SK-N-SH treated with all-trans-retinoic acid at 6 μM for 48 hours (cell line): ENCODE data around the gene NFS1.
"Not testable (repeated sequence)": the region's sequence is repeated elsewhere in the genome, so short reads cannot be mapped to it uniquely, and the experiment has no call there.

Source experiments
- ATAC-seq: fragments of 200-7000 bp; cut with Tn5 transposase; 3 replicates; pipeline ENCODE4 v1.9.1; 2020; ENCODE audit warnings: mild to moderate bottlenecking, moderate library complexity
- ARNTL ChIP-seq: fragments of 450-650 bp; formaldehyde crosslinking; IDR thresholded peaks from 2 replicates; pipeline ENCODE4 v1.5.0; 2020; ENCODE audit warnings: low read depth, mild to moderate bottlenecking, moderate library complexity, borderline replicate concordance
- CSDC2 ChIP-seq: fragments of 250-450 bp; sonication (Bioruptor Pico); IDR thresholded peaks from 2 replicates; pipeline ENCODE4 v1.5.0; 2020; ENCODE audit warnings: mild to moderate bottlenecking, moderate library complexity
- ESRRG ChIP-seq: fragments of 250-450 bp; sonication (Bioruptor Pico); IDR thresholded peaks from 2 replicates; pipeline ENCODE4 v1.6.1; 2021; ENCODE audit warnings: mild to moderate bottlenecking
- GLIS3 ChIP-seq: fragments of 250-450 bp; sonication (Bioruptor Pico); IDR thresholded peaks from 2 replicates; pipeline ENCODE4 v1.5.0; 2020; ENCODE audit warnings: mild to moderate bottlenecking, moderate library complexity
- ISL1 ChIP-seq: fragments of 250-450 bp; sonication (Bioruptor Pico); IDR thresholded peaks from 2 replicates; pipeline ENCODE4 v2.1.2; 2022; ENCODE audit warnings: mild to moderate bottlenecking, moderate library complexity
- OSR1 ChIP-seq: fragments of 250-450 bp; sonication (Bioruptor Pico); IDR thresholded peaks from 2 replicates; pipeline ENCODE4 v1.8.0; 2022; ENCODE audit warnings: moderate library complexity, mild to moderate bottlenecking, inconsistent platforms
- PPARA ChIP-seq: fragments of 250-450 bp; sonication (Bioruptor Pico); IDR thresholded peaks from 2 replicates; pipeline ENCODE4 v1.5.0; 2020; ENCODE audit warnings: mild to moderate bottlenecking, borderline replicate concordance
- SNAI2 ChIP-seq: fragments of 250-450 bp; sonication (Bioruptor Pico); IDR thresholded peaks from 2 replicates; pipeline ENCODE4 v1.5.0; 2020; ENCODE audit warnings: mild to moderate bottlenecking, moderate library complexity
- TCF4 ChIP-seq: fragments of 250-450 bp; sonication (Bioruptor Pico); IDR thresholded peaks from 2 replicates; pipeline ENCODE4 v1.8.0; 2021; ENCODE audit warnings: mild to moderate bottlenecking, moderate library complexity, borderline replicate concordance
- TOX ChIP-seq: fragments of 250-450 bp; sonication (Bioruptor Pico); IDR thresholded peaks from 2 replicates; pipeline ENCODE4 v1.8.0; 2021; ENCODE audit warnings: mild to moderate bottlenecking, moderate library complexity, borderline replicate concordance
- ZC3H10 ChIP-seq: fragments of 250-450 bp; sonication (Bioruptor Pico); IDR thresholded peaks from 2 replicates; pipeline ENCODE4 v1.5.1; 2021; ENCODE audit warnings: mild to moderate bottlenecking, moderate library complexity
- ZFP3 ChIP-seq: fragments of 250-450 bp; sonication (Bioruptor Pico); IDR thresholded peaks from 2 replicates; pipeline ENCODE4 v1.5.0; 2020; ENCODE audit warnings: mild to moderate bottlenecking, moderate library complexity
- ZNF565 ChIP-seq: fragments of 450-650 bp; formaldehyde crosslinking; conservative IDR thresholded peaks from 2 replicates; pipeline ENCODE4 v1.5.0; 2020; ENCODE audit warnings: low read depth, mild to moderate bottlenecking, moderate library complexity
- ZNF70 ChIP-seq: fragments of 450-650 bp; formaldehyde crosslinking; IDR thresholded peaks from 2 replicates; pipeline ENCODE4 v1.5.0; 2020; ENCODE audit warnings: mild to moderate bottlenecking, moderate library complexity
- ZNF8 ChIP-seq: fragments of 450-650 bp; formaldehyde crosslinking; IDR thresholded peaks from 2 replicates; pipeline ENCODE4 v1.5.0; 2020; ENCODE audit warnings: mild to moderate bottlenecking, moderate library complexity
- TF ChIP-seq, protein P1 (sequence below): fragments of 250-450 bp; sonication (Bioruptor Pico); IDR thresholded peaks from 2 replicates; pipeline ENCODE4 v1.5.1; 2021; ENCODE audit warnings: mild to moderate bottlenecking, moderate library complexity
- TF ChIP-seq, protein P2 (sequence below): fragments of 250-450 bp; sonication (Bioruptor Pico); IDR thresholded peaks from 2 replicates; pipeline ENCODE4 v1.8.0; 2021; ENCODE audit warnings: low read depth, mild to moderate bottlenecking, moderate library complexity, borderline replicate concordance
- TF ChIP-seq, protein P3 (sequence below): fragments of 250-450 bp; sonication (Bioruptor Pico); IDR thresholded peaks from 2 replicates; pipeline ENCODE4 v1.5.0; 2020; ENCODE audit warnings: mild to moderate bottlenecking, moderate library complexity
- TF ChIP-seq, protein P4 (sequence below): fragments of 250-450 bp; sonication (Bioruptor Pico); IDR thresholded peaks from 2 replicates; pipeline ENCODE4 v1.8.0; 2020; ENCODE audit warnings: mild to moderate bottlenecking, moderate library complexity, borderline replicate concordance

Gene NFS1

DNA sequence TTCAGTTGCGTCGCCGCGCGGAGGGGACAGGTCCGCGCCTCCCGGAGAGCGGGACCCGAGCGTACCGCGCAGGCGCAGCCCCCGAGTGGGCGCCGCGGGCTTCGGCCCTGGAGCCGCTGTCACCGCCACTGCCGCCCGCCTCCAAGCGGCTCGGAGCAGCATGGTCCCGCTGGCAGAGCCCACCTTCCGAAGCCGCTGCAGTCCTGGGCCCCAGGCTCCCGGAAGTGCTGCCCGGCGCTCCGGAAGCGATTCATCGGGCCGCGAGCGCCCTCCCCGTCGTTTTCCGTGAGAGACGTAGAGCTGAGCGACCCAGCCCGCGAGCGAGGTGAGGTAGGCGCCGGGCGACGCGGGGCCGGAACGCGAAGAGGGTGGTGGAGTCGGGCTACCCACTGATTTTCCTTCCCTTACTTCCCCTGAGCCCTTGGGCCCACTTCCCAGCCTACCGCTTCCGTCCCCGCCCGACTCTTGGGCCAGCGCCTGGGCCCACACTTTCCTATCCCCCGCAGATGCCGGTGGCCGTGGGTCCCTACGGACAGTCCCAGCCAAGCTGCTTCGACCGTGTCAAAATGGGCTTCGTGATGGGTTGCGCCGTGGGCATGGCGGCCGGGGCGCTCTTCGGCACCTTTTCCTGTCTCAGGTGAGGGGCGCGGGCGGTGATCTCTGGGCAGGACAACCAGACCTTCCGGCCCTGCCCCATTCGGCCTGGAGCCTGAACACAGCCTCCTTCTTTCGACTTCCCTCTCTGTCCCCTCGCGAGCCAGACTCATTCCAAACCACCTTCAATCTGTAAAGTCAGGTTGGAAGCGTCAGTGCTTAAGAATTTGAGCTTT is at the start of gene NFS1, which contains the start of gene ROMO1:
NFS1 (minus strand) TSS at position 226 of the 830 bp plus-strand sequence; CDS start at position 162, 64 bp downstream.
ROMO1 (plus strand) TSS at position 279 of the 830 bp plus-strand sequence; CDS start at position 507, 228 bp downstream.
- TF ChIP-seq, protein P1, sequence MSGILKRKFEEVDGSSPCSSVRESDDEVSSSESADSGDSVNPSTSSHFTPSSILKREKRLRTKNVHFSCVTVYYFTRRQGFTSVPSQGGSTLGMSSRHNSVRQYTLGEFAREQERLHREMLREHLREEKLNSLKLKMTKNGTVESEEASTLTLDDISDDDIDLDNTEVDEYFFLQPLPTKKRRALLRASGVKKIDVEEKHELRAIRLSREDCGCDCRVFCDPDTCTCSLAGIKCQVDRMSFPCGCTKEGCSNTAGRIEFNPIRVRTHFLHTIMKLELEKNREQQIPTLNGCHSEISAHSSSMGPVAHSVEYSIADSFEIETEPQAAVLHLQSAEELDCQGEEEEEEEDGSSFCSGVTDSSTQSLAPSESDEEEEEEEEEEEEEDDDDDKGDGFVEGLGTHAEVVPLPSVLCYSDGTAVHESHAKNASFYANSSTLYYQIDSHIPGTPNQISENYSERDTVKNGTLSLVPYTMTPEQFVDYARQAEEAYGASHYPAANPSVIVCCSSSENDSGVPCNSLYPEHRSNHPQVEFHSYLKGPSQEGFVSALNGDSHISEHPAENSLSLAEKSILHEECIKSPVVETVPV: no peak
- no peak for TF ChIP-seq TCF4 (CRISPR knock-in tag)
- no peak for TF ChIP-seq ZNF8 (CRISPR knock-in tag)
- no peak for TF ChIP-seq SNAI2 (CRISPR knock-in tag)
- no peak for TF ChIP-seq CSDC2
- no peak for TF ChIP-seq OSR1
- no peak for TF ChIP-seq ESRRG (CRISPR knock-in tag)
- TF ChIP-seq ARNTL (CRISPR knock-in tag): no peak
- no peak for TF ChIP-seq ZC3H10 (CRISPR knock-in tag)
- TF ChIP-seq, protein P2, sequence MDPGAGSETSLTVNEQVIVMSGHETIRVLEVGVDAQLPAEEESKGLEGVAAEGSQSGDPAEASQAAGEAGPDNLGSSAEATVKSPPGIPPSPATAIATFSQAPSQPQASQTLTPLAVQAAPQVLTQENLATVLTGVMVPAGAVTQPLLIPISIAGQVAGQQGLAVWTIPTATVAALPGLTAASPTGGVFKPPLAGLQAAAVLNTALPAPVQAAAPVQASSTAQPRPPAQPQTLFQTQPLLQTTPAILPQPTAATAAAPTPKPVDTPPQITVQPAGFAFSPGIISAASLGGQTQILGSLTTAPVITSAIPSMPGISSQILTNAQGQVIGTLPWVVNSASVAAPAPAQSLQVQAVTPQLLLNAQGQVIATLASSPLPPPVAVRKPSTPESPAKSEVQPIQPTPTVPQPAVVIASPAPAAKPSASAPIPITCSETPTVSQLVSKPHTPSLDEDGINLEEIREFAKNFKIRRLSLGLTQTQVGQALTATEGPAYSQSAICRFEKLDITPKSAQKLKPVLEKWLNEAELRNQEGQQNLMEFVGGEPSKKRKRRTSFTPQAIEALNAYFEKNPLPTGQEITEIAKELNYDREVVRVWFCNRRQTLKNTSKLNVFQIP: no peak
- TF ChIP-seq, protein P3, sequence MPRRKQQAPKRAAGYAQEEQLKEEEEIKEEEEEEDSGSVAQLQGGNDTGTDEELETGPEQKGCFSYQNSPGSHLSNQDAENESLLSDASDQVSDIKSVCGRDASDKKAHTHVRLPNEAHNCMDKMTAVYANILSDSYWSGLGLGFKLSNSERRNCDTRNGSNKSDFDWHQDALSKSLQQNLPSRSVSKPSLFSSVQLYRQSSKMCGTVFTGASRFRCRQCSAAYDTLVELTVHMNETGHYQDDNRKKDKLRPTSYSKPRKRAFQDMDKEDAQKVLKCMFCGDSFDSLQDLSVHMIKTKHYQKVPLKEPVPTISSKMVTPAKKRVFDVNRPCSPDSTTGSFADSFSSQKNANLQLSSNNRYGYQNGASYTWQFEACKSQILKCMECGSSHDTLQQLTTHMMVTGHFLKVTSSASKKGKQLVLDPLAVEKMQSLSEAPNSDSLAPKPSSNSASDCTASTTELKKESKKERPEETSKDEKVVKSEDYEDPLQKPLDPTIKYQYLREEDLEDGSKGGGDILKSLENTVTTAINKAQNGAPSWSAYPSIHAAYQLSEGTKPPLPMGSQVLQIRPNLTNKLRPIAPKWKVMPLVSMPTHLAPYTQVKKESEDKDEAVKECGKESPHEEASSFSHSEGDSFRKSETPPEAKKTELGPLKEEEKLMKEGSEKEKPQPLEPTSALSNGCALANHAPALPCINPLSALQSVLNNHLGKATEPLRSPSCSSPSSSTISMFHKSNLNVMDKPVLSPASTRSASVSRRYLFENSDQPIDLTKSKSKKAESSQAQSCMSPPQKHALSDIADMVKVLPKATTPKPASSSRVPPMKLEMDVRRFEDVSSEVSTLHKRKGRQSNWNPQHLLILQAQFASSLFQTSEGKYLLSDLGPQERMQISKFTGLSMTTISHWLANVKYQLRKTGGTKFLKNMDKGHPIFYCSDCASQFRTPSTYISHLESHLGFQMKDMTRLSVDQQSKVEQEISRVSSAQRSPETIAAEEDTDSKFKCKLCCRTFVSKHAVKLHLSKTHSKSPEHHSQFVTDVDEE (CRISPR knock-in tag): no peak
- peak; percentile 92 for ATAC-seq

DNA sequence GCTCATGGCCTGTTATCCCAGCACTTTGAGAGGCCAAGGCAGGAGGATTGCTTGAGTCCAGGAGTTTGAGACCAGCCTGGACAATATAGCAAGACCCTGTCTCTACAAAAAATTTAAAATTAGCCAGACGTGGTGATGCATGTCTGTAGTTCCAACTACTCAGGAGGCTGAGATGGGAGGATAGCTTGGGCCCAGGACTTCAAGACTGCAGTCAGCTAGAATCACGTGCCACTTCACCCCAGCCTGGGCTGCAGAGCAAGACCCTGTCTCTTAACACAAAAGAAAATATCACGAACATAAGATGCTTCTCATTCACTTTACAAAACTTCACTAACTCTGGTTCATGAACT is 45.3 kb upstream of the NFS1 start:
- ATAC-seq: not testable (repeated sequence)

DNA sequence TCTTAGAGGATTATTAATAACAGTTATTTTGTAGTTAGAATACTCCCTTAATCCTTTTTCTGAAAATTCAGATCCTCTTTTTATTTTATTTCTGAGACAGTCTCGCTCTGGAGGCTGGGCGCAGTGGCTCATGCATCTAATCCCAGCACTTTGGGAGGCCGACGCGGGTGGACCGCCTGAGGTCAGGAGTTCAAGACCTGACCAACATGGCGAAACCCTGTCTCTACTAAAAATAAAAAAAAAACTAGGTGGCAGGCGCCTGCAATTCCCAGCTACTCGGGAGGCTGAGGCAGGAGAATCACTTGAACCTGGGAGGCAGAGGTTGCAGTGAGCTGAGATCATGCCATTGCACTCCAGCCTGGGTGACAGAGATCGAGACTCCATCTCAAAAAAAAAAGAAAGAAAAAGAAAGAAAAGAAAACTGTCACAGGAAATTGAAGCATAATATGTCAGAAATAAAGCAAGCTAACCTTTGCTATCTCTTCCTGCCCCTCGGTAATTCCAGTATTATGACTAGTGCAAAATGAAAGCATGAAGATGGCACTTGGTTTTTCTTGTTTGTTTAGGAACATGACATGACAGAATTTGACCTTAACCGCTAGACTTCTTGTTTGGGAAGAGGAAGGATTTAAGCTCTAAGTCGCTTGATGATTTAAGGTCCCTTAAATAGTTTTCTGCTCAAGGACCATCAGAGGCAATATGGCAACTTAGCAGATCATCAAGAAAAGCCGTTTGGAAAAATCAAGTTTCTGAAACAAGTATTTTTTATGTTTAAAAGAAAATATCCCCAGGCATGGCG is 44.7 kb upstream of the NFS1 start:
- TF ChIP-seq ZNF565 (CRISPR knock-in tag) (no peak), TOX (CRISPR knock-in tag) (no peak), ZNF70 (CRISPR knock-in tag) (no peak), SNAI2 (CRISPR knock-in tag) (no peak), ZC3H10 (CRISPR knock-in tag) (no peak), ZFP3 (no peak), ISL1 (no peak), TCF4 (CRISPR knock-in tag) (no peak), PPARA (CRISPR knock-in tag) (no peak), GLIS3 (CRISPR knock-in tag) (no peak), OSR1 (no peak), ARNTL (CRISPR knock-in tag) (no peak)
- TF ChIP-seq, protein P2: no peak
- TF ChIP-seq, protein P4, sequence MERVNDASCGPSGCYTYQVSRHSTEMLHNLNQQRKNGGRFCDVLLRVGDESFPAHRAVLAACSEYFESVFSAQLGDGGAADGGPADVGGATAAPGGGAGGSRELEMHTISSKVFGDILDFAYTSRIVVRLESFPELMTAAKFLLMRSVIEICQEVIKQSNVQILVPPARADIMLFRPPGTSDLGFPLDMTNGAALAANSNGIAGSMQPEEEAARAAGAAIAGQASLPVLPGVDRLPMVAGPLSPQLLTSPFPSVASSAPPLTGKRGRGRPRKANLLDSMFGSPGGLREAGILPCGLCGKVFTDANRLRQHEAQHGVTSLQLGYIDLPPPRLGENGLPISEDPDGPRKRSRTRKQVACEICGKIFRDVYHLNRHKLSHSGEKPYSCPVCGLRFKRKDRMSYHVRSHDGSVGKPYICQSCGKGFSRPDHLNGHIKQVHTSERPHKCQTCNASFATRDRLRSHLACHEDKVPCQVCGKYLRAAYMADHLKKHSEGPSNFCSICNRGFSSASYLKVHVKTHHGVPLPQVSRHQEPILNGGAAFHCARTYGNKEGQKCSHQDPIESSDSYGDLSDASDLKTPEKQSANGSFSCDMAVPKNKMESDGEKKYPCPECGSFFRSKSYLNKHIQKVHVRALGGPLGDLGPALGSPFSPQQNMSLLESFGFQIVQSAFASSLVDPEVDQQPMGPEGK: no peak

More for the DNA sequence above, 44.7 kb upstream of the NFS1 start:
- no peak for ATAC-seq
